Measurements from ENCODE around the gene SNTG2. TPM values are rescaled to one million over a fixed set of nuclear protein-coding genes. Genes with fewer than 3 reads are reported as not detected.

Gene SNTG2
- total and polyA plus RNA-seq, 4 donors = not detected

DNA sequence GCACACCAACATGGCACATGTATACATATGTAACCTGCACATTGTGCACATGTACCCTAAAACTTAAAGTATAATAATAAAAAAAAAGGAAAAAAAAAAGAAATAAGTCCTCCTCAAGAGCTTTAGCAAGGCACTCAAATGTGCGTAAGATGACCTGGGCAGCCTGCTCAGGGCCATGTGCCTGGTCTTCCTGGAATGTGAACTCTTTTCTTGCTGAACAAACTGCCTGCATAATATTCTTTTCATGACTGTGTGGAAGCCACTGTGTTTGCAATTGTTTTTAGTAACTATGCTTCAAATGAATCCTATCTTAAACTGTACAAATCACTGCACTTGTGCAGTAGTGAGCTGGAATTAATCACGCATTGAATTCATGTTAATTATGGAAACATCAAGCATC, 294.5 kb downstream of the SNTG2 start:
- Histone ChIP-seq H3K9ac (ENCODE audit: low read depth in 1 of 2, low read length in 2 of 2) (no peak overlapping the region), H3K4me3 (ENCODE audit: low read depth in 1 of 3, low read length in 3 of 3) (no peak overlapping the region), H3K9me3 (ENCODE audit: control insufficient read depth in 4 of 4, low read length in 3 of 4) (no peaks in the 10 kb centered on the region), H3K27ac (ENCODE audit: low read depth in 1 of 2, low read length in 2 of 2) (no peak overlapping the region), H3K4me1 (ENCODE audit: control insufficient read depth in 4 of 4, insufficient read depth in 4 of 4, low read length in 3 of 4) (no peaks in the 10 kb centered on the region), H3K27me3 (ENCODE audit: control insufficient read depth in 4 of 4, insufficient read depth in 4 of 4, low read length in 3 of 4) (peaks cover 0 to 3% (median 0%) of the 10 kb centered on the region in 4 donors), H3K36me3 (ENCODE audit: control insufficient read depth in 4 of 4, insufficient read depth in 3 of 4, low read depth in 1 of 4, low read length in 3 of 4) (no peaks in the 10 kb centered on the region)
- TF ChIP-seq, protein P1, sequence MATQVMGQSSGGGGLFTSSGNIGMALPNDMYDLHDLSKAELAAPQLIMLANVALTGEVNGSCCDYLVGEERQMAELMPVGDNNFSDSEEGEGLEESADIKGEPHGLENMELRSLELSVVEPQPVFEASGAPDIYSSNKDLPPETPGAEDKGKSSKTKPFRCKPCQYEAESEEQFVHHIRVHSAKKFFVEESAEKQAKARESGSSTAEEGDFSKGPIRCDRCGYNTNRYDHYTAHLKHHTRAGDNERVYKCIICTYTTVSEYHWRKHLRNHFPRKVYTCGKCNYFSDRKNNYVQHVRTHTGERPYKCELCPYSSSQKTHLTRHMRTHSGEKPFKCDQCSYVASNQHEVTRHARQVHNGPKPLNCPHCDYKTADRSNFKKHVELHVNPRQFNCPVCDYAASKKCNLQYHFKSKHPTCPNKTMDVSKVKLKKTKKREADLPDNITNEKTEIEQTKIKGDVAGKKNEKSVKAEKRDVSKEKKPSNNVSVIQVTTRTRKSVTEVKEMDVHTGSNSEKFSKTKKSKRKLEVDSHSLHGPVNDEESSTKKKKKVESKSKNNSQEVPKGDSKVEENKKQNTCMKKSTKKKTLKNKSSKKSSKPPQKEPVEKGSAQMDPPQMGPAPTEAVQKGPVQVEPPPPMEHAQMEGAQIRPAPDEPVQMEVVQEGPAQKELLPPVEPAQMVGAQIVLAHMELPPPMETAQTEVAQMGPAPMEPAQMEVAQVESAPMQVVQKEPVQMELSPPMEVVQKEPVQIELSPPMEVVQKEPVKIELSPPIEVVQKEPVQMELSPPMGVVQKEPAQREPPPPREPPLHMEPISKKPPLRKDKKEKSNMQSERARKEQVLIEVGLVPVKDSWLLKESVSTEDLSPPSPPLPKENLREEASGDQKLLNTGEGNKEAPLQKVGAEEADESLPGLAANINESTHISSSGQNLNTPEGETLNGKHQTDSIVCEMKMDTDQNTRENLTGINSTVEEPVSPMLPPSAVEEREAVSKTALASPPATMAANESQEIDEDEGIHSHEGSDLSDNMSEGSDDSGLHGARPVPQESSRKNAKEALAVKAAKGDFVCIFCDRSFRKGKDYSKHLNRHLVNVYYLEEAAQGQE (IDR thresholded peaks at IDR 0.05) = no peak
- no peak for DNase-seq (ENCODE audit: low spot score)
- WGBS = 80% methylated on average over 2 of the region's 2 CpGs

- Histone ChIP-seq H3K27ac (ENCODE audit: low read depth in 1 of 2, low read length in 2 of 2) (no peak overlapping the region), H3K4me1 (ENCODE audit: control insufficient read depth in 4 of 4, insufficient read depth in 4 of 4, low read length in 3 of 4) (no peaks in the 10 kb centered on the region), H3K36me3 (ENCODE audit: control insufficient read depth in 4 of 4, insufficient read depth in 3 of 4, low read depth in 1 of 4, low read length in 3 of 4) (no peaks in the 10 kb centered on the region), H3K9me3 (ENCODE audit: control insufficient read depth in 4 of 4, low read length in 3 of 4) (no peaks in the 10 kb centered on the region), H3K27me3 (ENCODE audit: control insufficient read depth in 4 of 4, insufficient read depth in 4 of 4, low read length in 3 of 4) (peaks cover 0 to 3% (median 0%) of the 10 kb centered on the region in 4 donors), H3K9ac (ENCODE audit: low read depth in 1 of 2, low read length in 2 of 2) (no peak overlapping the region), H3K4me3 (ENCODE audit: low read depth in 1 of 3, low read length in 3 of 3) (no peak overlapping the region)
- no peak for DNase-seq (ENCODE audit: low spot score)
- WGBS = 71% methylated on average over 9 of the region's 9 CpGs
- TF ChIP-seq FOXA1 (IDR thresholded peaks at IDR 0.05) (no peak), EGR1 (IDR thresholded peaks at IDR 0.05; ENCODE audit: low read depth in 2 of 2) (no peak), HNF4G (IDR thresholded peaks at IDR 0.05) (no peak), MAX (IDR thresholded peaks at IDR 0.05) (no peak)
Observed at GRCh38 chr2:1246239-1246638, 295.6 kb downstream of the SNTG2 start.

DNA sequence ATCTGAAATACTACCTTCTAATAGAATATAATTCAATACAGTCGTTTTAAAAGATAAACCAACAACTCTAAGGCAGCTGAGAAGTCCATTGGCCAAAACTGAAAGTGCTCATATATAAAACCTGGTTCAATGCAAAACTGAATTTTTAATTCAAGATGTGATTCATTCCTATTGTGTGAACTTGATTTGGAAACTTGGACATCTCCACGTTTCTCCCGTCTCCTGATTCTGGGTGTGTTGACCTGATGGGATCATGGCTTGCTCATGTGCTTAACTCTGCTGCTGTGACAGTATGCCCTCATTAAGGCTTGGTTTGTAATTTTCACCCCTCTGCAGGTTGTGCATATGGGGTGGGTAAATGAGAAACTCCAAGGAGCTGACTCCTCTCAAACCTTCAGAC, 296.3 kb downstream of the SNTG2 start:
- Histone ChIP-seq H3K9me3 (ENCODE audit: control insufficient read depth in 4 of 4, low read length in 3 of 4) (no peaks in the 10 kb centered on the region), H3K36me3 (ENCODE audit: control insufficient read depth in 4 of 4, insufficient read depth in 3 of 4, low read depth in 1 of 4, low read length in 3 of 4) (no peaks in the 10 kb centered on the region), H3K4me3 (ENCODE audit: low read depth in 1 of 3, low read length in 3 of 3) (no peak overlapping the region), H3K27me3 (ENCODE audit: control insufficient read depth in 4 of 4, insufficient read depth in 4 of 4, low read length in 3 of 4) (peaks cover 0 to 5% (median 1%) of the 10 kb centered on the region in 4 donors), H3K4me1 (ENCODE audit: control insufficient read depth in 4 of 4, insufficient read depth in 4 of 4, low read length in 3 of 4) (no peaks in the 10 kb centered on the region), H3K27ac (ENCODE audit: low read depth in 1 of 2, low read length in 2 of 2) (no peak overlapping the region), H3K9ac (ENCODE audit: low read depth in 1 of 2, low read length in 2 of 2) (no peak overlapping the region)
- DNase-seq (ENCODE audit: low spot score) = no peak
- 57% methylated on average over 3 of the region's 3 CpGs for WGBS
- TF ChIP-seq RXRA (IDR thresholded peaks at IDR 0.05) = no peak
- TF ChIP-seq HNF4G (IDR thresholded peaks at IDR 0.05) = no peak
- no peak for TF ChIP-seq FOXA2 (IDR thresholded peaks at IDR 0.05)
- TF ChIP-seq, protein P2, sequence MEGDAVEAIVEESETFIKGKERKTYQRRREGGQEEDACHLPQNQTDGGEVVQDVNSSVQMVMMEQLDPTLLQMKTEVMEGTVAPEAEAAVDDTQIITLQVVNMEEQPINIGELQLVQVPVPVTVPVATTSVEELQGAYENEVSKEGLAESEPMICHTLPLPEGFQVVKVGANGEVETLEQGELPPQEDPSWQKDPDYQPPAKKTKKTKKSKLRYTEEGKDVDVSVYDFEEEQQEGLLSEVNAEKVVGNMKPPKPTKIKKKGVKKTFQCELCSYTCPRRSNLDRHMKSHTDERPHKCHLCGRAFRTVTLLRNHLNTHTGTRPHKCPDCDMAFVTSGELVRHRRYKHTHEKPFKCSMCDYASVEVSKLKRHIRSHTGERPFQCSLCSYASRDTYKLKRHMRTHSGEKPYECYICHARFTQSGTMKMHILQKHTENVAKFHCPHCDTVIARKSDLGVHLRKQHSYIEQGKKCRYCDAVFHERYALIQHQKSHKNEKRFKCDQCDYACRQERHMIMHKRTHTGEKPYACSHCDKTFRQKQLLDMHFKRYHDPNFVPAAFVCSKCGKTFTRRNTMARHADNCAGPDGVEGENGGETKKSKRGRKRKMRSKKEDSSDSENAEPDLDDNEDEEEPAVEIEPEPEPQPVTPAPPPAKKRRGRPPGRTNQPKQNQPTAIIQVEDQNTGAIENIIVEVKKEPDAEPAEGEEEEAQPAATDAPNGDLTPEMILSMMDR (IDR thresholded peaks at IDR 0.05; ENCODE audit: low read depth, low read length, missing input control) = no peak
- TF ChIP-seq, protein P1 (IDR thresholded peaks at IDR 0.05) = no peak
- no peak for TF ChIP-seq SP1 (IDR thresholded peaks at IDR 0.05)
- no peak for TF ChIP-seq RAD21 (IDR thresholded peaks at IDR 0.05)
- no peak for TF ChIP-seq NR2F2 (IDR thresholded peaks at IDR 0.05)
- no peak for TF ChIP-seq GABPA (IDR thresholded peaks at IDR 0.05 in 1 of 2, conservative IDR thresholded peaks at IDR 0.05 in 1 of 2)
- TF ChIP-seq FOXA1 (IDR thresholded peaks at IDR 0.05) = no peak
- TF ChIP-seq EGR1 (IDR thresholded peaks at IDR 0.05; ENCODE audit: low read depth in 2 of 2) = no peak
- no peak for TF ChIP-seq HNF4A (conservative IDR thresholded peaks at IDR 0.05)
- TF ChIP-seq, protein P3, sequence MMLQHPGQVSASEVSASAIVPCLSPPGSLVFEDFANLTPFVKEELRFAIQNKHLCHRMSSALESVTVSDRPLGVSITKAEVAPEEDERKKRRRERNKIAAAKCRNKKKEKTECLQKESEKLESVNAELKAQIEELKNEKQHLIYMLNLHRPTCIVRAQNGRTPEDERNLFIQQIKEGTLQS (IDR thresholded peaks at IDR 0.05) = no peak
- TF ChIP-seq ZBTB33 (IDR thresholded peaks at IDR 0.05) = no peak
- TF ChIP-seq MAX (IDR thresholded peaks at IDR 0.05) = no peak
- no peak for TF ChIP-seq JUND (IDR thresholded peaks at IDR 0.05)
